Right lobe of liver (tissue), 6 donors: ENCODE measurements around the gene KCNMA1. TPM values are rescaled to one million over a fixed set of nuclear protein-coding genes. Genes with fewer than 3 reads are reported as not detected.

Experiments used
- ATAC-seq, 4 donors: fragments of 200-7000 bp; cut with Tn5 transposase; one replicate each; pipeline ENCODE4 v1.9.1; 2020; ENCODE audit warnings: mild to moderate bottlenecking in 4 of 4, moderate library complexity in 4 of 4
- DNase-seq, 3 donors: peaks; one replicate each; pipeline ENCODE4 v3.0.0-alpha.2; 2020
- H3K27ac ChIP-seq, 3 donors: fragments of 200-600 bp; one replicate each; pipeline ENCODE4 v1.8.0; 2022
- H3K27me3 ChIP-seq, 2 donors: fragments of 200-600 bp; one replicate each; pipeline ENCODE4 v1.8.0; 2022
- H3K36me3 ChIP-seq, 4 donors: fragments of 200-600 bp; sonication (generic) in 1 of 4; one replicate each; pipeline versions ENCODE4 v1.5.1 to v1.8.0; 2017 to 2022; ENCODE audit warnings: control low read depth in 1 of 4
- H3K4me1 ChIP-seq, 4 donors: fragments of 200-600 bp; sonication (generic) in 1 of 4; one replicate each; pipeline versions ENCODE4 v1.5.1 to v1.8.0; 2017 to 2022; ENCODE audit warnings: control low read depth in 1 of 4
- H3K4me3 ChIP-seq, 3 donors: fragments of 200-600 bp; one replicate each; pipeline ENCODE4 v1.8.0; 2022
- H3K9me3 ChIP-seq, 4 donors: fragments of 200-600 bp; sonication (generic) in 1 of 4; one replicate each; pipeline versions ENCODE4 v1.5.1 to v1.8.0; 2017 to 2022; ENCODE audit warnings: control low read depth in 1 of 4
- POLR2A ChIP-seq: fragments of 450-650 bp; IDR thresholded peaks from one replicate; pipeline ENCODE4 v1.6.1; 2017; ENCODE audit warnings: antibody characterized with exemption, mild to moderate bottlenecking
- WGBS: methylation state at CpG from one replicate; pipeline ENCODE4 v1.1.6; 2018; ENCODE audit warnings: low coverage, low lambda C conversion rate; ENCODE audit not compliant: insufficient coverage; ENCODE audit errors: missing lambda C conversion rate; 5-methylcytosine and 5-hydroxymethylcytosine counted together
- intact Hi-C, 2 donors: fragments of 100-400 bp; cut with DNase I; formaldehyde crosslinking; loops; one replicate each; pipeline versions ENCODE4 v1.11.2 to v1.14.1; 2022
- total RNA-seq, 6 experiments: library from RNA; depleted of rRNA in 2 of 6; stranded (reverse); fragments of >200 nt in 2 of 6; fragmentation: NEBNext Ultra II Directional in 3 of 6; extraction: Animal tissue kit (Norgen Biotek cat#: 25700) in 3 of 6; gene quantifications; one replicate each; pipeline versions ENCODE4 v1.1.0 to v1.2.4, GENCODE V29; 2016 to 2023
- TF ChIP-seq, protein P1 (sequence below), 4 donors: fragments of 200-600 bp in 3 of 4; fragments of 450-650 bp in 1 of 4; IDR thresholded peaks; one replicate each; pipeline versions ENCODE4 v1.5.1 to v1.8.0; 2016 to 2022; ENCODE audit warnings: antibody characterized with exemption in 4 of 4, mild to moderate bottlenecking in 2 of 4
- donor health status: DM: no; HTN: yes; CAD: no.
- donor health status: DM: no; HTN: no; CAD: no.
- donor health status: DM: no; HTN: no; CAD: no.
- donor health status: DM: no; HTN: yes; CAD: no.
- donor health status: DM: no; HTN: yes; CAD: no.

Gene KCNMA1
- total RNA-seq, 6 experiments from 2014 or later: 5.7 to 48.0 (median 15.1) TPM

DNA sequence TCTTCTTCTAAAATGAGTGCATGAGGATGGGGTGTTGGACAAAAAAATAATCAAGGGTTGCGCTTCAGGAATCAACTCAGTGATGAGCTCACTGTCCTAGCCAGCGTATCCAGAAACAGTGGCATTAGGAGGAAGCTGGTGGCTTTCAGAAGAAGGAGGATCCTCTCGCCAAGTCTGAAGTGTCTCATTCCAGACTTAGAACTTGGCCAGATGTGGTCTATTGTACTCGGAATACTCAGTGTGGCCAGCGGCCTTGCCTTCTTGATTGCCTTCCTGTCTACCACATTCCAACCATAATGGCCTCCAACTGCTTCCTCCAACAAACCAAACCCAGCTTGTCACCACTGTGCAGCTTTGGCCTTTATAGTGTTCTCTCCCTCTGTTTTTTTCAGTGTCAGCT, 732.4 kb downstream of the KCNMA1 start:
- ATAC-seq (no peak), DNase-seq (no peak)
- Histone ChIP-seq H3K27me3 (no peaks in the 10 kb centered on the region), H3K4me3 (no peak overlapping the region), H3K9me3 (no peaks in the 10 kb centered on the region), H3K36me3 (no peaks in the 10 kb centered on the region), H3K27ac (no peak overlapping the region), H3K4me1 (no peaks in the 10 kb centered on the region)
- intact Hi-C loops: no loop called here
- TF ChIP-seq, protein P1, sequence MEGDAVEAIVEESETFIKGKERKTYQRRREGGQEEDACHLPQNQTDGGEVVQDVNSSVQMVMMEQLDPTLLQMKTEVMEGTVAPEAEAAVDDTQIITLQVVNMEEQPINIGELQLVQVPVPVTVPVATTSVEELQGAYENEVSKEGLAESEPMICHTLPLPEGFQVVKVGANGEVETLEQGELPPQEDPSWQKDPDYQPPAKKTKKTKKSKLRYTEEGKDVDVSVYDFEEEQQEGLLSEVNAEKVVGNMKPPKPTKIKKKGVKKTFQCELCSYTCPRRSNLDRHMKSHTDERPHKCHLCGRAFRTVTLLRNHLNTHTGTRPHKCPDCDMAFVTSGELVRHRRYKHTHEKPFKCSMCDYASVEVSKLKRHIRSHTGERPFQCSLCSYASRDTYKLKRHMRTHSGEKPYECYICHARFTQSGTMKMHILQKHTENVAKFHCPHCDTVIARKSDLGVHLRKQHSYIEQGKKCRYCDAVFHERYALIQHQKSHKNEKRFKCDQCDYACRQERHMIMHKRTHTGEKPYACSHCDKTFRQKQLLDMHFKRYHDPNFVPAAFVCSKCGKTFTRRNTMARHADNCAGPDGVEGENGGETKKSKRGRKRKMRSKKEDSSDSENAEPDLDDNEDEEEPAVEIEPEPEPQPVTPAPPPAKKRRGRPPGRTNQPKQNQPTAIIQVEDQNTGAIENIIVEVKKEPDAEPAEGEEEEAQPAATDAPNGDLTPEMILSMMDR (IDR thresholded peaks at IDR 0.05): no peak
- TF ChIP-seq POLR2A: no peak
- WGBS: 85% methylated on average over 5 of the region's 5 CpGs

DNA sequence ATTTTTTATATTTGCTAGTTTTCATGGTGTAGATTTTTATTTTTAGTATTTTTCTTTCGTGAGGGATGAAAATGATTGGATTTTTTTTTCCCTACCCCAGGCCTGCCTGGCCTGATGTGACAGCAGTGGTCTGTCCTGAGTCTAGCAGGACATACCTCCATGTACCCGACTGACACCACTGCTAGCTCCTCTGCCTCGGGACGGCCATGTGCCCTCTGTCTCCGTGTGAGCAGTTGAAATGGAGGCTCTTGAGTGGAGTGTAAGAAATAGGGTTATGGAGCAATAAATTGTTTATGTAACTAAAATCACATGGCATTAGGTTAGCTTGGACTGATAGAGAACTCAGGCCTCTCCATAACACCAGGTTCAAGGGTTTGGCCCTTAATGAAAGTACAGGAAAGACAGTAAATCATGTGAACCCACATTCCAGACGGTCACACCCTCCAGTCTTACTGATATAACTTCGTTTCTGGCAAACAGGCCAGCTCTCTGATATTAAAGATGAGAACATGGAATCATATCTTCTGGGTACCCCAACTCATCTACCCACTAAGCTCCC, 734.1 kb downstream of the KCNMA1 start:
- WGBS: 64% methylated on average over 7 of the region's 7 CpGs
- Histone ChIP-seq H3K9me3 (no peaks in the 10 kb centered on the region), H3K27me3 (no peaks in the 10 kb centered on the region), H3K4me3 (no peak overlapping the region), H3K27ac (no peak overlapping the region), H3K4me1 (no peaks in the 10 kb centered on the region), H3K36me3 (no peaks in the 10 kb centered on the region)
- intact Hi-C loops: no loop called here
- ATAC-seq (no peak), DNase-seq (no peak)
- TF ChIP-seq POLR2A: no peak
- TF ChIP-seq, protein P1 (IDR thresholded peaks at IDR 0.05): no peak

DNA sequence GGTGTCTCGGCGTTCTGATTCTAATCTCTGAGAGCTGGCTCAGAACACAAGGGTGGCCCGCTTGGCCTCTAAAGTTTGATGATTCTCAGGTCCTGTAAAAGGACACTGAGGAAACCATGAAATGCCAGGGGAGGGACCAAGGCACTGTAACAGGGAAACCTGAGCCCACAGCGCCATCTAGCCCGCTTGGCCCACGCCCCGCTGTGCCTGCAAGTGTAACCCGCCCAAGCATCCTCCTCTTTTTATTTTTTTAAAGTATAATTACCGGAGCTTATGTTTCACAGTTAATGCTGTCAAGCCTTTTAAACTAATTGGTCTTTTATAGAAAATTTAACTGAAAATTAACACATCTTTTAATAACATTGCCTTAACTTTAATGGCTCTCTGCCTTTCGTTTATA, 734.7 kb downstream of the KCNMA1 start:
- ATAC-seq (peak in 1 of 4 donors; percentile 33), DNase-seq (no peak)
- WGBS: 68% methylated on average over 8 of the region's 10 CpGs
- Histone ChIP-seq H3K27ac (no peak overlapping the region), H3K9me3 (no peaks in the 10 kb centered on the region), H3K36me3 (no peaks in the 10 kb centered on the region), H3K27me3 (no peaks in the 10 kb centered on the region), H3K4me1 (no peaks in the 10 kb centered on the region), H3K4me3 (no peak overlapping the region)
- intact Hi-C loops: no loop called here
- TF ChIP-seq POLR2A: no peak
- TF ChIP-seq, protein P1 (IDR thresholded peaks at IDR 0.05): peak in 1 of 4 donors; percentile 20

DNA sequence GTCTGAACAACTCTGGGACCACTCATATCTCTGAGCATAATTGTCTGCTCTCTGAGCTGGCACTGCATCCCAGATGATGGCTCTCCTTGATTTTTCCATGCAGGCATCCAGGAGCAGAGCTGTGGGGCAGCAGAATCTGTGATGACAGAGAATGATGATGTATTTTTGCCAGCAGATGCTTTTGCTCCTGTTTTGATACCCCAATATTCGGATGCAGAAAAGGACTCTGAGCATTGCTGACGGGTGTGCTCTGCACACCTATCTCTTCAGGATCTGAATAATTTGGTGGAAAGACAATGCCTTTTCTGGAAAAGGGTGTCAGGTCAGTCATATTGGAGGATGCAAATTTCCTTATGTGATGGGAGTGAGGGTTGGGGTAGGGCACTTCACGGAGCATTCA, 735.9 kb downstream of the KCNMA1 start:
- no peak for ATAC-seq
- intact Hi-C loops: no loop called here

More for the DNA sequence above, 735.9 kb downstream of the KCNMA1 start:
- H3K36me3 ChIP-seq: no peaks in the 10 kb centered on the region
- DNase-seq: no peak
- no peak overlapping the region for H3K27ac ChIP-seq
- no peak overlapping the region for H3K4me3 ChIP-seq
- H3K4me1 ChIP-seq: no peaks in the 10 kb centered on the region
- no peak for TF ChIP-seq POLR2A
- TF ChIP-seq, protein P1 (IDR thresholded peaks at IDR 0.05): no peak
- H3K27me3 ChIP-seq: no peaks in the 10 kb centered on the region
- no peaks in the 10 kb centered on the region for H3K9me3 ChIP-seq
- 78% methylated on average over 1 of the region's 3 CpGs for WGBS
